Cerebellar nuclear complex (tissue), 1 donor: ENCODE results near the gene IQGAP3.
A peak's percentile ranks its signal among the peaks of the same experiment; 100 is the strongest.
"Not testable (repeated sequence)": the region's sequence is repeated elsewhere in the genome, so short reads cannot be mapped to it uniquely, and the experiment has no call there.

Experiments
- DNase-seq, 2 experiments: peaks; one replicate each; lab custom pipeline; 2025; lab: John Stamatoyannopoulos, UW

IQGAP3 gene

GRCh38 chr1:156592910-156593660 is 20.7 kb upstream of the IQGAP3 start:
- DNase-seq, result no peak

GRCh38 chr1:156592158-156592909 is 20.0 kb upstream of the IQGAP3 start:
- no peak for DNase-seq

- DNase-seq, result peak in 1 of 2 experiments; percentile 20
These were observed 19.2 kb upstream of the IQGAP3 start, which contains the start of gene NAXE for GRCh38 chr1:156591432-156592157. Gene NAXE, plus strand, starts transcription at chr1:156591776. Its CDS starts 29 bp downstream, at chr1:156591805.

- DNase-seq, result no peak
These were observed 18.7 kb upstream of the IQGAP3 start for GRCh38 chr1:156591181-156591431.

- no peak for DNase-seq
These were observed 18.2 kb upstream of the IQGAP3 start for GRCh38 chr1:156590326-156591180.

- no peak for DNase-seq
These were observed 17.2 kb upstream of the IQGAP3 start for GRCh38 chr1:156589546-156589945.

- not testable (repeated sequence) for DNase-seq
These were observed 15.6 kb upstream of the IQGAP3 start for GRCh38 chr1:156587927-156588326.

- DNase-seq, result no peak
These were observed 14.6 kb upstream of the IQGAP3 start for GRCh38 chr1:156586892-156587477.

- DNase-seq, result no peak
These were observed 14.0 kb upstream of the IQGAP3 start for GRCh38 chr1:156586323-156586722.

- DNase-seq, result no peak
These were observed 12.4 kb upstream of the IQGAP3 start for GRCh38 chr1:156584813-156585212.

- peak in 1 of 2 experiments; percentile 52 for DNase-seq
These were observed 11.7 kb upstream of the IQGAP3 start for GRCh38 chr1:156583821-156584622.

GRCh38 chr1:156582388-156583017 is 10.1 kb upstream of the IQGAP3 start:
- DNase-seq, result no peak

- no peak for DNase-seq
These were observed 9.5 kb upstream of the IQGAP3 start for GRCh38 chr1:156581661-156582387.

GRCh38 chr1:156579472-156579871 is 7.1 kb upstream of the IQGAP3 start, which contains the start of gene TTC24:
Gene TTC24, plus strand, starts transcription at chr1:156579723. Its CDS starts 1,642 bp downstream, at chr1:156581365.
- no peak for DNase-seq

GRCh38 chr1:156578055-156578454 is 5.7 kb upstream of the IQGAP3 start:
- no peak for DNase-seq

GRCh38 chr1:156577550-156577949 is 5.2 kb upstream of the IQGAP3 start:
- DNase-seq, result no peak

GRCh38 chr1:156574039-156574633 is 1.8 kb upstream of the IQGAP3 start:
- DNase-seq, result no peak

- no peak for DNase-seq
These were observed 276 bp upstream of the IQGAP3 start for GRCh38 chr1:156572663-156573018.

GRCh38 chr1:156571261-156571852 is 1.0 kb downstream of the IQGAP3 start:
- DNase-seq, result no peak
